Tibial nerve (tissue), 4 donors: ENCODE data around the gene MACO1. TPM values are rescaled to one million over a fixed set of nuclear protein-coding genes. Genes with fewer than 3 reads are reported as not detected.
"Not testable (repeated sequence)": the region's sequence is repeated elsewhere in the genome, so short reads cannot be mapped to it uniquely, and the experiment has no call there.

Experiments used
- DNase-seq, 2 donors: peaks; one replicate each; pipeline ENCODE4 v3.0.0-alpha.2; 2019; ENCODE audit warnings: low spot score in 2 of 2
- H3K27ac ChIP-seq, 4 donors: fragments of 200-600 bp; sonication (generic) in 3 of 4; one replicate each; pipeline ENCODE4 v1.5.1; 2017 to 2019; ENCODE audit warnings: mild to moderate bottlenecking in 1 of 4
- H3K27me3 ChIP-seq, 2 donors: fragments of 200-600 bp; sonication (generic) in 1 of 2; one replicate each; pipeline versions ENCODE4 v1.5.1 to v1.6.0; 2017 to 2019
- H3K36me3 ChIP-seq, 3 donors: fragments of 200-600 bp; sonication (generic); one replicate each; pipeline ENCODE4 v1.5.1; 2018 to 2019
- H3K4me1 ChIP-seq, 4 donors: fragments of 200-600 bp; sonication (generic) in 3 of 4; one replicate each; pipeline ENCODE4 v1.5.1; 2017 to 2019
- H3K4me3 ChIP-seq, 4 donors: fragments of 200-600 bp; sonication (generic) in 3 of 4; one replicate each; pipeline ENCODE4 v1.5.1; 2017 to 2019; ENCODE audit warnings: mild to moderate bottlenecking in 1 of 4, moderate library complexity in 1 of 4
- H3K9me3 ChIP-seq, 4 donors: fragments of 200-600 bp; sonication (generic) in 3 of 4; one replicate each; pipeline ENCODE4 v1.5.1; 2017 to 2019
- WGBS, 2 donors: methylation state at CpG; one replicate each; pipeline ENCODE4 v1.1.5; 2018; 5-methylcytosine and 5-hydroxymethylcytosine counted together
- total RNA-seq, 4 donors: library from RNA; depleted of rRNA; stranded (reverse); fragments of >200 nt; gene quantifications; one replicate each; pipeline ENCODE4 v1.1.0, GENCODE V29; 2016
- TF ChIP-seq, protein P1 (sequence below), 5 experiments: fragments of 200-600 bp in 3 of 5; fragments of 450-650 bp in 2 of 5; sonication (generic) in 3 of 5; IDR thresholded peaks; one replicate each; pipeline ENCODE4 v1.5.1; 2016 to 2019; ENCODE audit warnings: antibody characterized with exemption in 5 of 5, mild to moderate bottlenecking in 3 of 5, moderate library complexity in 2 of 5

MACO1 gene
- total RNA-seq, 4 donors from 2014 or later, result 8.8 to 16.2 (median 13.7) TPM

GRCh38 chr1:25402947-25403803, 27.5 kb upstream of the MACO1 start:
- DNase-seq, H3K9me3 ChIP-seq, H3K4me1 ChIP-seq, H3K27ac ChIP-seq, H3K27me3 ChIP-seq, H3K36me3 ChIP-seq, H3K4me3 ChIP-seq: not testable (repeated sequence)
- WGBS, 2 donors, result 26 to 29% methylated on average over 6 to 7 of the region's 8 CpGs
- TF ChIP-seq, protein P1, sequence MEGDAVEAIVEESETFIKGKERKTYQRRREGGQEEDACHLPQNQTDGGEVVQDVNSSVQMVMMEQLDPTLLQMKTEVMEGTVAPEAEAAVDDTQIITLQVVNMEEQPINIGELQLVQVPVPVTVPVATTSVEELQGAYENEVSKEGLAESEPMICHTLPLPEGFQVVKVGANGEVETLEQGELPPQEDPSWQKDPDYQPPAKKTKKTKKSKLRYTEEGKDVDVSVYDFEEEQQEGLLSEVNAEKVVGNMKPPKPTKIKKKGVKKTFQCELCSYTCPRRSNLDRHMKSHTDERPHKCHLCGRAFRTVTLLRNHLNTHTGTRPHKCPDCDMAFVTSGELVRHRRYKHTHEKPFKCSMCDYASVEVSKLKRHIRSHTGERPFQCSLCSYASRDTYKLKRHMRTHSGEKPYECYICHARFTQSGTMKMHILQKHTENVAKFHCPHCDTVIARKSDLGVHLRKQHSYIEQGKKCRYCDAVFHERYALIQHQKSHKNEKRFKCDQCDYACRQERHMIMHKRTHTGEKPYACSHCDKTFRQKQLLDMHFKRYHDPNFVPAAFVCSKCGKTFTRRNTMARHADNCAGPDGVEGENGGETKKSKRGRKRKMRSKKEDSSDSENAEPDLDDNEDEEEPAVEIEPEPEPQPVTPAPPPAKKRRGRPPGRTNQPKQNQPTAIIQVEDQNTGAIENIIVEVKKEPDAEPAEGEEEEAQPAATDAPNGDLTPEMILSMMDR (IDR thresholded peaks at IDR 0.05), result peak in 1 of 5 experiments; percentile 12

GRCh38 chr1:25405731-25406305, 24.9 kb upstream of the MACO1 start:
- 79 to 83% methylated on average over 8 of the region's 12 CpGs for WGBS, 2 donors

DNA sequence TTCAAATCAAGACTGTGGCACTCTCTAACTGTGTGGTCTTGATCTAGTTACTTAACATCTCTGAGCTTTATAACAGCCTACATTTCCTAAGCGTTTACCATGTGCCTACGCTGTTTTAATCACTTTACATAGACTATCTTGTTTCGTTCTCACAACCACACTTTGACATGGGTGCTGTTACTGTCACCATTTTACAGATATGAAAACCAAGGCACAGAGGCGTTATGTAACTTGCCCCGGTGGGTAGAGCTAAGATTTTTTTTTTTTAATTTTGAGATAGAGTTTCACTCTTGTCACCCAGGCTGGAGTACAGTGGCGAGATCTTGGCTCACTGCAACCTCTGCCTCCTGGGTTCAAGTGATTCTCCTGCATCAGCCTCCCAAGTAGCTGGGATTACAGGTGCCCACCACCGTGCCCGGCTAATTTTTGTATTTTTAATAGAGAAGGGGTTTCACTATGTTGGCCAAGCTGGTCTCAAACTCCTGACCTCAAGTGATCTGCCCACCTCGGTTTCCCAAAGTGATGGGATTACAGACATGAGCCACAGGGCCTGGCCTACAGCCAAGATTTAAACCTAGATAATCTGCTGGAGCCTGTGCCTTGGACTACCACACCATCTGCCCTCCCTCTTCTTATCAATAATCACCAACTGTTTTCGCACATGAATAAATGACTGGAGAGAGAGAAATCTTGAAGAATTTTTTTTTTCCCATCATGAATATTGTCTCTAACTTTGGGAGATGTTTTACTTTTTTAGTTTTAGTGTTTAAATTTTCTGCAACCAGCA, 20.9 kb upstream of the MACO1 start:
- not testable (repeated sequence) for DNase-seq, H3K4me3 ChIP-seq, H3K4me1 ChIP-seq, H3K9me3 ChIP-seq, H3K27ac ChIP-seq, H3K36me3 ChIP-seq, H3K27me3 ChIP-seq
- WGBS, 2 donors, result 85 to 90% methylated on average over 10 of the region's 10 CpGs

More at GRCh38 chr1:25405731-25406305, 24.9 kb upstream of the MACO1 start:
- not testable (repeated sequence) for H3K36me3 ChIP-seq, H3K9me3 ChIP-seq, H3K4me3 ChIP-seq, H3K4me1 ChIP-seq, DNase-seq, H3K27ac ChIP-seq, H3K27me3 ChIP-seq

DNA sequence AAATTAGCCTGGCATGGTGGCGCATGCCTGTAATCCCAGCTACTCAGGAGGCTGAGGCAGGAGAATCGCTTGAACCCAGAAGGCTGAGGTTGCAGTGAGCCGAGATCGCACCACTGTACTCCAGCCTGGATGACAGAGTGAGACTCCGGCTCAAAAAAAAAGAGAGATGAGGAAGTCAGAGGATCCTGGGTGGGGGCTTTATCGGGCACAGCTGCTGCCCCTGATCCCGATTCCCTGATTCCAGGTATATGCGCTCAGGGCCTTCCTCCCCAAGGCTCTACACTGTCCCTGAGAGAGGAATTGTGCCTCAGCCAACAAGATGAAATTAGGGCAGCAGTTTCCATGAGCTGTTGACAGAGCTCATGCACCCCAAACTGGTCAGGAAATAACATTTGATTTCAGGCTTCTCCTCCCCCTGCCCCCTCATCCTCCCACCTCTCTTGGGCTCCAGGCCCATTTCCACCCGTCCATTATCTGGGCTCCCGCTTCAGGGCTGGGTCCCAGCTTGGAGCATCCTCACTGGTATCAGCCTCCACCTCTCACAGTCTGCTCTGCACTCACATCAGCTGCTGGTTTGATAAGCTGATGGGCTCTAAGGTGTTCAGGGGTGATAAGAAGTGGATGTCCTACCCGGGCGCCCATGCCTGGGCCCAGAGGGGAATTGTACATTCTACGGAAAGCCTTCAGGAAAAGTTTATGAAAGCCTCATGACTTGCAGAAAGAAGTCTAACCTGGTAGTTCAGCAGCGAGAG, 17.6 kb upstream of the MACO1 start:
- WGBS, 2 donors, result 88 to 94% methylated on average over 11 to 12 of the region's 14 CpGs
- not testable (repeated sequence) for H3K27ac ChIP-seq, H3K4me3 ChIP-seq, H3K36me3 ChIP-seq, H3K27me3 ChIP-seq, H3K9me3 ChIP-seq, DNase-seq, H3K4me1 ChIP-seq

DNA sequence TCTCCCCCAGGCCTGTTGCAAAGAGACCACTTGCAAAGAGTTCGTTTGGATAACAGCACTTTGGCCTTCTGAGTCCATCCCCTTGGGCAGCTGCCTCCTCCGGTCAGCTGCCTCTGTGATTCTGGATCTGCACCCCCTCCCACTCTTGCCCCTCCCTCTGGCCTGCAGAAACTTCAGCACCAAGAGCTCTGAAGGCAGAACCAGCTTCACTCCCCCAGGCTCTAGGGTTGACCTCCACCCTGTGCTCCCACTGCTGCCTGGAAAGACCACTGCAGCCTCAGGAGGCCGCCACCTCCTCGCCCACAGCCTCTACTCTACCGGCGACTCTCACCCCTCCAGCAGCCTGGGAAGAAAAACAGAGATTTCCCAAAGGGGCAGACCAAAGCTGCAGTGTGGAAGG, 16.5 kb upstream of the MACO1 start:
- not testable (repeated sequence) for H3K4me3 ChIP-seq, H3K27me3 ChIP-seq, H3K9me3 ChIP-seq, H3K4me1 ChIP-seq, H3K27ac ChIP-seq, H3K36me3 ChIP-seq, DNase-seq
- no CpG with 5 or more reads among the region's 6 CpGs for WGBS, 2 donors

- not testable (repeated sequence) for H3K4me1 ChIP-seq, H3K9me3 ChIP-seq, H3K27ac ChIP-seq, DNase-seq, H3K4me3 ChIP-seq, H3K36me3 ChIP-seq, H3K27me3 ChIP-seq
- 73 to 80% methylated on average over 1 of the region's 1 CpG for whole genome bisulfite sequencing, 2 donors
These were observed 16.1 kb upstream of the MACO1 start for GRCh38 chr1:25414578-25414977.

DNA sequence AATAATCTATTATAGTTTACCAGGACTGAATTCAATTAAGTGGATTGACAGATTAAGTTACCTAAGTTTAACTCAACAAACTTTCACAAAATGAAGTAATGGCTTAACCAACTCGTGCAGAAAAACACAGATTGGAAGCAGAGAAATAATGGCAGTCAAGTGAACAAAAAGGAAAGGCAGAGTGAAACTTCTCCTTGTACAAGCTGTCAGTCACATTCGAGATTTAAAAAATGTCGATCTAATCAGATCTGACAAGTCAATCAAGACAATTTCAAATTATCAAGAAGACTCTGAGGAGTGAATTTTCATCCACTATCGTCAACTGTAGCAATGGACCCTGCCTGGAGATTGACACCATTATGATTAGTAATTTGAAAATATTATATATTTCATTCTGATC, 13.4 kb upstream of the MACO1 start:
- H3K36me3 ChIP-seq, H3K27ac ChIP-seq, H3K27me3 ChIP-seq, H3K9me3 ChIP-seq, H3K4me1 ChIP-seq, DNase-seq, H3K4me3 ChIP-seq: not testable (repeated sequence)
- 85 to 90% methylated on average over 4 of the region's 4 CpGs for WGBS, 2 donors

GRCh38 chr1:25419339-25419738, 11.4 kb upstream of the MACO1 start:
- not testable (repeated sequence) for DNase-seq, H3K27ac ChIP-seq, H3K4me3 ChIP-seq, H3K27me3 ChIP-seq, H3K9me3 ChIP-seq, H3K36me3 ChIP-seq, H3K4me1 ChIP-seq
- 87 to 100% methylated on average over 1 of the region's 1 CpG for WGBS, 2 donors

- not testable (repeated sequence) for DNase-seq, H3K27ac ChIP-seq, H3K4me1 ChIP-seq, H3K36me3 ChIP-seq, H3K9me3 ChIP-seq, H3K27me3 ChIP-seq, H3K4me3 ChIP-seq
- 87 to 92% methylated on average over 3 to 9 of the region's 9 CpGs for WGBS, 2 donors
These were observed 10.0 kb upstream of the MACO1 start, which contains the start of gene RHCE for GRCh38 chr1:25420715-25421114. TSS of gene RHCE (minus strand) at chr1:25420825. CDS start at chr1:25420786, 39 bp downstream.

GRCh38 chr1:25423206-25423605, 7.5 kb upstream of the MACO1 start:
- not testable (repeated sequence) for DNase-seq, H3K27ac ChIP-seq, H3K27me3 ChIP-seq, H3K9me3 ChIP-seq, H3K4me3 ChIP-seq, H3K36me3 ChIP-seq, H3K4me1 ChIP-seq
- WGBS, 2 donors, result 72 to 75% methylated on average over 6 of the region's 6 CpGs
